Uterus (tissue), 4 donors: Measurements from ENCODE around the gene LCORL. TPM values are rescaled to one million over a fixed set of nuclear protein-coding genes. Genes with fewer than 3 reads are reported as not detected.

Experiments
- DNase-seq, 2 donors: peaks; one replicate each; pipeline ENCODE4 v3.0.0-alpha.2; 2019 to 2020
- H3K27ac ChIP-seq, 2 donors: fragments of 200-600 bp; sonication (generic); 1 replicate in 1 of 2; 2 replicates in 1 of 2; pipeline ENCODE4 v1.5.1; 2016 to 2018
- H3K27me3 ChIP-seq, 2 donors: fragments of 200-600 bp; sonication (generic); one replicate each; pipeline ENCODE4 v1.5.1; 2018 to 2019; ENCODE audit warnings: control low read depth in 1 of 2
- H3K36me3 ChIP-seq, 2 donors: fragments of 200-600 bp; sonication (generic); one replicate each; pipeline ENCODE4 v1.5.1; 2019; ENCODE audit warnings: control low read depth in 1 of 2
- H3K4me1 ChIP-seq, 2 donors: fragments of 200-600 bp; sonication (generic); one replicate each; pipeline ENCODE4 v1.5.1; 2018 to 2019; ENCODE audit warnings: control low read depth in 1 of 2
- H3K4me3 ChIP-seq, 2 donors: fragments of 200-600 bp; sonication (generic); 1 replicate in 1 of 2; 2 replicates in 1 of 2; pipeline ENCODE4 v1.5.1; 2018 to 2019; ENCODE audit warnings: mild to moderate bottlenecking in 1 of 2
- H3K9me3 ChIP-seq, 2 donors: fragments of 200-600 bp; sonication (generic); one replicate each; pipeline ENCODE4 v1.5.1; 2019; ENCODE audit warnings: control low read depth in 1 of 2
- POLR2A ChIP-seq, 2 donors: fragments of 450-650 bp; IDR thresholded peaks; one replicate each; pipeline ENCODE4 v1.6.1; 2016; ENCODE audit warnings: antibody characterized with exemption in 2 of 2, mild to moderate bottlenecking in 1 of 2, moderate library complexity in 1 of 2
- intact Hi-C: fragments of 100-400 bp; cut with DNase I; formaldehyde crosslinking; loops from one replicate; pipeline ENCODE4 v1.15.1; 2023; ENCODE audit warnings: low total_unique reads
- total RNA-seq, 4 donors: library from RNA; depleted of rRNA in 3 of 4; stranded (reverse); fragments of >200 nt in 3 of 4; gene quantifications; one replicate each; pipeline versions ENCODE4 v1.1.0 to v1.2.4, GENCODE V29; 2014 to 2023
- TF ChIP-seq, protein P1 (sequence below), 4 experiments: fragments of 200-600 bp in 2 of 4; fragments of 450-650 bp in 2 of 4; sonication (generic) in 2 of 4; IDR thresholded peaks; one replicate each; pipeline ENCODE4 v1.5.1; 2016 to 2019; ENCODE audit warnings: antibody characterized with exemption in 4 of 4, mild to moderate bottlenecking in 2 of 4, moderate library complexity in 1 of 4
- donor health status: DM: yes; HTN: yes; CAD: no.

LCORL gene
- total RNA-seq, 4 donors from 2014 or later, result 14.1 to 66.7 (median 23.1) TPM

- DNase-seq, result no peak
- no peaks in the 10 kb centered on the region for H3K9me3 ChIP-seq
- H3K36me3 ChIP-seq, result no peaks in the 10 kb centered on the region
- no peak overlapping the region for H3K4me3 ChIP-seq
- no peak overlapping the region for H3K27ac ChIP-seq
- TF ChIP-seq, protein P1, sequence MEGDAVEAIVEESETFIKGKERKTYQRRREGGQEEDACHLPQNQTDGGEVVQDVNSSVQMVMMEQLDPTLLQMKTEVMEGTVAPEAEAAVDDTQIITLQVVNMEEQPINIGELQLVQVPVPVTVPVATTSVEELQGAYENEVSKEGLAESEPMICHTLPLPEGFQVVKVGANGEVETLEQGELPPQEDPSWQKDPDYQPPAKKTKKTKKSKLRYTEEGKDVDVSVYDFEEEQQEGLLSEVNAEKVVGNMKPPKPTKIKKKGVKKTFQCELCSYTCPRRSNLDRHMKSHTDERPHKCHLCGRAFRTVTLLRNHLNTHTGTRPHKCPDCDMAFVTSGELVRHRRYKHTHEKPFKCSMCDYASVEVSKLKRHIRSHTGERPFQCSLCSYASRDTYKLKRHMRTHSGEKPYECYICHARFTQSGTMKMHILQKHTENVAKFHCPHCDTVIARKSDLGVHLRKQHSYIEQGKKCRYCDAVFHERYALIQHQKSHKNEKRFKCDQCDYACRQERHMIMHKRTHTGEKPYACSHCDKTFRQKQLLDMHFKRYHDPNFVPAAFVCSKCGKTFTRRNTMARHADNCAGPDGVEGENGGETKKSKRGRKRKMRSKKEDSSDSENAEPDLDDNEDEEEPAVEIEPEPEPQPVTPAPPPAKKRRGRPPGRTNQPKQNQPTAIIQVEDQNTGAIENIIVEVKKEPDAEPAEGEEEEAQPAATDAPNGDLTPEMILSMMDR (IDR thresholded peaks at IDR 0.05), result no peak
- TF ChIP-seq POLR2A (IDR thresholded peaks at IDR 0.05), result no peak
- intact Hi-C loops, result no loop called here
- H3K27me3 ChIP-seq, result no peaks in the 10 kb centered on the region
- H3K4me1 ChIP-seq, result no peaks in the 10 kb centered on the region
These were observed 24.4 kb downstream of the LCORL start for GRCh38 chr4:17997129-17997528.

- TF ChIP-seq POLR2A (IDR thresholded peaks at IDR 0.05), result no peak
- TF ChIP-seq, protein P1 (IDR thresholded peaks at IDR 0.05), result no peak
- H3K27ac ChIP-seq, result no peak overlapping the region
- H3K27me3 ChIP-seq, result no peaks in the 10 kb centered on the region
- no peak for DNase-seq
- H3K4me3 ChIP-seq, result no peak overlapping the region
- intact Hi-C loops, result no loop called here
- no peaks in the 10 kb centered on the region for H3K9me3 ChIP-seq
- H3K36me3 ChIP-seq, result no peaks in the 10 kb centered on the region
- no peaks in the 10 kb centered on the region for H3K4me1 ChIP-seq
These were observed 26.4 kb downstream of the LCORL start for GRCh38 chr4:17995165-17995564.

DNA sequence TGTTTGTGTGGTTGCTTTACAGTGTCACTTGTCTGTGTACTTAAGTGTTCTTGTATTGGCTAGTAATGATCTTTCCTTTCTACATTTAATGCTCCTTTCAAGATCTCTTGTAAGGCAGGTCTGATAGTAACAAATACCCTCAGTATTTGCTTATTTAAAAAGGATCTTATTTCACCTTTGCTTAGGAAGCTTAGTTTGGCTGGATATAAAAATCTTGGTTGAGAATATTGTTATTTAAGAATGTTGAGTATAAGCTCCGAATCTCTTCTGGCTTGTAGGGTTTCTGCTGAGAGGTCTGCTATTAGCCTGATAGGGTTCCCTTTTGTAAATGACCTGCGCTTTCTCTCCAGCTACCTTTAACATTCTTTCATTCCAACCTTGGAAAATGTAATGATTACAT, 35.7 kb downstream of the LCORL start:
- Histone ChIP-seq H3K4me1 (no peaks in the 10 kb centered on the region), H3K27ac (no peak overlapping the region), H3K9me3 (no peaks in the 10 kb centered on the region), H3K36me3 (no peaks in the 10 kb centered on the region), H3K4me3 (no peak overlapping the region), H3K27me3 (no peaks in the 10 kb centered on the region)
- DNase-seq, result no peak
- intact Hi-C loops, result no loop called here
- TF ChIP-seq, protein P1 (IDR thresholded peaks at IDR 0.05), result no peak
- no peak for TF ChIP-seq POLR2A (IDR thresholded peaks at IDR 0.05)

GRCh38 chr4:17981063-17981462, 40.5 kb downstream of the LCORL start:
- H3K36me3 ChIP-seq, result no peaks in the 10 kb centered on the region
- H3K27me3 ChIP-seq, result no peaks in the 10 kb centered on the region
- intact Hi-C loops, result no loop called here
- no peak overlapping the region for H3K4me3 ChIP-seq
- TF ChIP-seq, protein P1 (IDR thresholded peaks at IDR 0.05), result no peak
- TF ChIP-seq POLR2A (IDR thresholded peaks at IDR 0.05), result no peak
- no peaks in the 10 kb centered on the region for H3K9me3 ChIP-seq
- H3K4me1 ChIP-seq, result no peaks in the 10 kb centered on the region
- DNase-seq, result no peak
- H3K27ac ChIP-seq, result no peak overlapping the region

DNA sequence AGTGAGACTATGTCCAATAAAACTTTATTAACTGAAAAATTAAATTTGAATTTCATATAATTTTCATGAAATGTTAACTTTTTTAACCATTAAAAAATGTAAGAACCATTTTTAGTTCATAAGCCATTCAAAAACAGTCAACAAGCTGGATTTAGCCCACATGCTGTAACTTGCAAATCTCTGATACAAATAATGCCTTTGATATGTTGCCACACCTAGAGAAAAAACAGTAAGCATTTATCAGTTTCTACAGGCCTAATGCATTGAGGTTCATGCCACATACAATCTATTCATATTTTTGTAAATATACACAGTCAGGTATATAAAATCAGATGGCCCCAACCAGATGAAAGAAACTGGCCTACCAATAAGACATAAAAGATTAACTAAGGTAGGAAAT, 52.8 kb downstream of the LCORL start:
- TF ChIP-seq, protein P1 (IDR thresholded peaks at IDR 0.05), result no peak
- no peak for TF ChIP-seq POLR2A (IDR thresholded peaks at IDR 0.05)
- no peak for DNase-seq
- Histone ChIP-seq H3K27ac (no peak overlapping the region), H3K4me3 (no peak overlapping the region), H3K36me3 (no peaks in the 10 kb centered on the region), H3K9me3 (no peaks in the 10 kb centered on the region), H3K4me1 (no peaks in the 10 kb centered on the region), H3K27me3 (no peaks in the 10 kb centered on the region)
- intact Hi-C loops, result no loop called here
